Upper lobe of left lung (tissue), 4 donors: ENCODE data around the gene WNK2.

ENCODE experiments used
- POLR2AphosphoS5 ChIP-seq, 2 donors: sonication (generic); formaldehyde crosslinking; IDR thresholded peaks; one replicate each; pipeline ENCODE4 v1.5.1; 2017; ENCODE audit warnings: antibody characterized with exemption in 2 of 2
- TF ChIP-seq, protein P1 (sequence below), 6 experiments: fragments of 450-650 bp in 4 of 6; fragments of 200-600 bp in 2 of 6; sonication (generic) in 2 of 6; IDR thresholded peaks; one replicate each; pipeline ENCODE4 v1.5.1; 2016 to 2019; ENCODE audit warnings: antibody characterized with exemption in 6 of 6

DNA sequence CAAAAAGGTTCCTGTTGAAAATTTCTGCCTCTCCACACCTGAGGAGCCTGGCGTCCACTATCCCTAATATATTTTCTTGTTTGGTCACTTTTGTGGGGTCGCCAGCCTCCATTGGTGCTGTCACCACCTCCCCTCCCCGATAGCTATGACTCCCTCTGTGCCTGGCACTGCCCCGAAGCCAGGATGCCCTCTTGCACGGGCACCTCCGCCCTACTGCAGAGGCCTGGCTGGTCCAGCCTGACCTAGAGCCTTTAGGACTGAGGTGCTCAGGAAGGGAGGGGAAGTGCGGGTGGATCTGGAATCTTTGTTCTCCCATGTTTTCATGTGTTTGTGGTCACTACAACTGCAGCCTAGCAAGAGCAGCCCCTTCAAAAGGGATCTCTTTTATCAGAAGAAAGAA is 62.6 kb downstream of the WNK2 start:
- TF ChIP-seq, protein P1, sequence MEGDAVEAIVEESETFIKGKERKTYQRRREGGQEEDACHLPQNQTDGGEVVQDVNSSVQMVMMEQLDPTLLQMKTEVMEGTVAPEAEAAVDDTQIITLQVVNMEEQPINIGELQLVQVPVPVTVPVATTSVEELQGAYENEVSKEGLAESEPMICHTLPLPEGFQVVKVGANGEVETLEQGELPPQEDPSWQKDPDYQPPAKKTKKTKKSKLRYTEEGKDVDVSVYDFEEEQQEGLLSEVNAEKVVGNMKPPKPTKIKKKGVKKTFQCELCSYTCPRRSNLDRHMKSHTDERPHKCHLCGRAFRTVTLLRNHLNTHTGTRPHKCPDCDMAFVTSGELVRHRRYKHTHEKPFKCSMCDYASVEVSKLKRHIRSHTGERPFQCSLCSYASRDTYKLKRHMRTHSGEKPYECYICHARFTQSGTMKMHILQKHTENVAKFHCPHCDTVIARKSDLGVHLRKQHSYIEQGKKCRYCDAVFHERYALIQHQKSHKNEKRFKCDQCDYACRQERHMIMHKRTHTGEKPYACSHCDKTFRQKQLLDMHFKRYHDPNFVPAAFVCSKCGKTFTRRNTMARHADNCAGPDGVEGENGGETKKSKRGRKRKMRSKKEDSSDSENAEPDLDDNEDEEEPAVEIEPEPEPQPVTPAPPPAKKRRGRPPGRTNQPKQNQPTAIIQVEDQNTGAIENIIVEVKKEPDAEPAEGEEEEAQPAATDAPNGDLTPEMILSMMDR (IDR thresholded peaks at IDR 0.05): no peak
- no peak for TF ChIP-seq POLR2AphosphoS5 (IDR thresholded peaks at IDR 0.05)
